Stimulated activated CD8-positive, alpha-beta memory T cell treated with anti-CD3 and anti-CD28 coated beads, Interleukin-7, amount 100 ng/mL, for 48 hours (primary cell): ENCODE data around the gene BAG5.

Source experiments
- DNase-seq, 2 donors: peaks; one replicate each; pipeline ENCODE4 v3.0.0-alpha.2; 2020; ENCODE audit warnings: low read depth in 1 of 2; ENCODE audit errors: extremely low read depth in 1 of 2

Gene BAG5

GRCh38 chr14:103563844-103564505 is 1.5 kb upstream of the BAG5 start:
- no peak for DNase-seq

- no peak for DNase-seq
These were observed 766 bp upstream of the BAG5 start for GRCh38 chr14:103563226-103563620.

GRCh38 chr14:103562179-103562428 is 353 bp downstream of the BAG5 start:
- DNase-seq: no peak

- peak in 1 of 2 donors; percentile 29 for DNase-seq
These were observed 877 bp downstream of the BAG5 start for GRCh38 chr14:103561381-103562178.

GRCh38 chr14:103560691-103561090 is 1.8 kb downstream of the BAG5 start:
- no peak for DNase-seq

GRCh38 chr14:103559766-103560165 is 2.7 kb downstream of the BAG5 start:
- no peak for DNase-seq

- no peak for DNase-seq
These were observed 4.2 kb downstream of the BAG5 start for GRCh38 chr14:103558071-103558882.

- no peak for DNase-seq
These were observed 5.3 kb downstream of the BAG5 start for GRCh38 chr14:103556946-103557758.

- DNase-seq: no peak
These were observed 6.7 kb downstream of the BAG5 start for GRCh38 chr14:103555559-103556337.

GRCh38 chr14:103552846-103553210 is 9.6 kb downstream of the BAG5 start:
- no peak for DNase-seq

- DNase-seq: no peak
These were observed 10.2 kb downstream of the BAG5 start for GRCh38 chr14:103552011-103552845.

GRCh38 chr14:103551338-103551762 is 11.1 kb downstream of the BAG5 start:
- DNase-seq: no peak

GRCh38 chr14:103550451-103551337 is 11.8 kb downstream of the BAG5 start:
- no peak for DNase-seq

GRCh38 chr14:103549361-103550311 is 12.8 kb downstream of the BAG5 start:
- DNase-seq: no peak

GRCh38 chr14:103548463-103549351 is 13.8 kb downstream of the BAG5 start:
- no peak for DNase-seq

GRCh38 chr14:103547941-103548462 is 14.5 kb downstream of the BAG5 start:
- DNase-seq: no peak
